NCI-H345 treated with DMSO at 0.1 percent for 48 hours (cell line): Measurements from ENCODE around the gene ADGRL2.

ENCODE experiments used
- DNase-seq: peaks from one replicate; lab custom pipeline; 2025; ENCODE audit not compliant: unreplicated experiment; lab: John Stamatoyannopoulos, UW

The ADGRL2 gene

GRCh38 chr1:81899214-81899821 lies 98.6 kb downstream of the ADGRL2 start:
- no peak for DNase-seq

GRCh38 chr1:81907575-81907974 lies 106.8 kb downstream of the ADGRL2 start:
- no peak for DNase-seq

GRCh38 chr1:81912383-81912782 lies 111.6 kb downstream of the ADGRL2 start:
- peak; percentile 83 for DNase-seq

- DNase-seq = no peak
These were observed 115.2 kb downstream of the ADGRL2 start for GRCh38 chr1:81915937-81916336.

GRCh38 chr1:81920245-81920740 lies 119.6 kb downstream of the ADGRL2 start:
- no peak for DNase-seq

- DNase-seq = no peak
These were observed 120.2 kb downstream of the ADGRL2 start for GRCh38 chr1:81920886-81921285.

GRCh38 chr1:81921344-81921743 lies 120.6 kb downstream of the ADGRL2 start:
- DNase-seq = no peak

GRCh38 chr1:81921851-81922462 lies 121.2 kb downstream of the ADGRL2 start:
- no peak for DNase-seq

- no peak for DNase-seq
These were observed 122.2 kb downstream of the ADGRL2 start for GRCh38 chr1:81922955-81923354.

GRCh38 chr1:81929106-81929505 lies 128.4 kb downstream of the ADGRL2 start:
- no peak for DNase-seq

- DNase-seq = no peak
These were observed 136.1 kb downstream of the ADGRL2 start for GRCh38 chr1:81936853-81937252.

- DNase-seq = no peak
These were observed 137.2 kb downstream of the ADGRL2 start for GRCh38 chr1:81937791-81938450.

- DNase-seq = no peak
These were observed 147.8 kb downstream of the ADGRL2 start for GRCh38 chr1:81948495-81948894.

- no peak for DNase-seq
These were observed 148.7 kb downstream of the ADGRL2 start for GRCh38 chr1:81949421-81949820.

GRCh38 chr1:81950037-81950436 lies 149.3 kb downstream of the ADGRL2 start:
- DNase-seq = no peak

- no peak for DNase-seq
These were observed 150.0 kb downstream of the ADGRL2 start for GRCh38 chr1:81950591-81951244.

GRCh38 chr1:81954534-81955020 lies 153.8 kb downstream of the ADGRL2 start:
- no peak for DNase-seq

- DNase-seq = no peak
These were observed 167.2 kb downstream of the ADGRL2 start for GRCh38 chr1:81967951-81968350.

GRCh38 chr1:81970416-81970815 lies 169.7 kb downstream of the ADGRL2 start:
- no peak for DNase-seq

- no peak for DNase-seq
These were observed 173.6 kb downstream of the ADGRL2 start for GRCh38 chr1:81974222-81974841.

- DNase-seq = peak; percentile 55
These were observed 174.3 kb downstream of the ADGRL2 start for GRCh38 chr1:81974883-81975555.
